SK-N-DZ (cell line): ENCODE data around the gene MOXD1. TPM values are rescaled to one million over a fixed set of nuclear protein-coding genes. Genes with fewer than 3 reads are reported as not detected.

ENCODE experiments used
- DNase-seq: peaks from one replicate; pipeline ENCODE4 v3.0.0-alpha.2; 2015; ENCODE audit warnings: low spot score
- polyA plus RNA-seq, 2 experiments: library from polyadenylated mRNA; depleted of rRNA; stranded (reverse); fragments of >200 nt; gene quantifications; 2 replicates each; pipeline ENCODE4 v1.2.3, GENCODE V29; 2014

The MOXD1 gene
- 1.2 and 2.2 TPM in 2 replicates for polyA plus RNA-seq (2014; cell fraction: cytosol; rRNA removed)
- polyA plus RNA-seq (2014; cell fraction: nucleus; rRNA removed) = 0.21 and 1.8 TPM in 2 replicates

GRCh38 chr6:132400883-132401617 is at the start of gene MOXD1:
MOXD1 (minus strand) TSS chr6:132401475; CDS start chr6:132401426, 49 bp downstream.
- DNase-seq = no peak

- no peak for DNase-seq
Observed at GRCh38 chr6:132446855-132447241, 45.6 kb upstream of the MOXD1 start.

- peak; percentile 29 for DNase-seq
Observed at GRCh38 chr6:132446141-132446854, 45.0 kb upstream of the MOXD1 start.

GRCh38 chr6:132445201-132445951 is 44.1 kb upstream of the MOXD1 start:
- DNase-seq = no peak

- no peak for DNase-seq
Observed at GRCh38 chr6:132443206-132443605, 41.9 kb upstream of the MOXD1 start.

- DNase-seq = no peak
Observed at GRCh38 chr6:132430110-132430509, 28.8 kb upstream of the MOXD1 start.

GRCh38 chr6:132425176-132425575 is 23.9 kb upstream of the MOXD1 start:
- DNase-seq = peak; percentile 30

GRCh38 chr6:132423839-132424238 is 22.6 kb upstream of the MOXD1 start:
- no peak for DNase-seq

GRCh38 chr6:132418235-132418965 is 17.1 kb upstream of the MOXD1 start:
- no peak for DNase-seq

- DNase-seq = no peak
Observed at GRCh38 chr6:132414761-132415160, 13.5 kb upstream of the MOXD1 start.

- no peak for DNase-seq
Observed at GRCh38 chr6:132414322-132414721, 13.0 kb upstream of the MOXD1 start.

GRCh38 chr6:132413499-132413802 is 12.2 kb upstream of the MOXD1 start:
- DNase-seq = no peak

GRCh38 chr6:132412656-132413498 is 11.6 kb upstream of the MOXD1 start:
- DNase-seq = no peak

GRCh38 chr6:132411296-132411695 is 10.0 kb upstream of the MOXD1 start:
- DNase-seq = no peak

- DNase-seq = no peak
Observed at GRCh38 chr6:132410830-132411229, 9.6 kb upstream of the MOXD1 start.

GRCh38 chr6:132405143-132405915 is 4.1 kb upstream of the MOXD1 start:
- no peak for DNase-seq

GRCh38 chr6:132404736-132405135 is 3.5 kb upstream of the MOXD1 start:
- no peak for DNase-seq

- DNase-seq = no peak
Observed at GRCh38 chr6:132404330-132404729, 3.1 kb upstream of the MOXD1 start.

- no peak for DNase-seq
Observed at GRCh38 chr6:132401618-132402285, 477 bp upstream of the MOXD1 start.

GRCh38 chr6:132400555-132400882 is 756 bp downstream of the MOXD1 start:
- no peak for DNase-seq
